HL-60 (cell line): ENCODE measurements around the gene VAV2.

Experiments used
- DNase-seq, 2 experiments: peaks; one replicate each; pipeline ENCODE4 v3.0.0-alpha.2; 2010 to 2020; ENCODE audit warnings: low read depth in 1 of 2, low spot score in 1 of 2
- H3K27ac ChIP-seq: fragments of 250-450 bp; sonication (Bioruptor Pico); replicated peaks from 2 replicates; pipeline ENCODE4 v1.5.1; 2020; ENCODE audit warnings: mild to moderate bottlenecking, moderate library complexity
- H3K27me3 ChIP-seq: fragments of 250-450 bp; sonication (Bioruptor Pico); 2 replicates; pipeline ENCODE4 v1.5.1; 2021; ENCODE audit warnings: mild to moderate bottlenecking, moderate library complexity; ENCODE audit not compliant: insufficient read depth, poor library complexity, severe bottlenecking
- H3K4me3 ChIP-seq: replicated peaks from 2 replicates; pipeline ENCODE4 v1.5.1; 2011; ENCODE audit warnings: mild to moderate bottlenecking, control low read depth, low read length; ENCODE audit not compliant: insufficient read depth
- GABPA ChIP-seq: IDR thresholded peaks from 2 replicates; pipeline ENCODE4 v1.6.1; 2012; ENCODE audit warnings: low read depth
- POLR2AphosphoS5 ChIP-seq: IDR thresholded peaks from 2 replicates; pipeline ENCODE4 v1.6.1; 2012; ENCODE audit warnings: low read depth
- REST ChIP-seq: IDR thresholded peaks from 2 replicates; pipeline ENCODE4 v1.6.1; 2012; ENCODE audit warnings: low read depth; ENCODE audit not compliant: insufficient replicate concordance
- SPI1 ChIP-seq: IDR thresholded peaks from 2 replicates; pipeline ENCODE4 v1.6.1; 2012; ENCODE audit warnings: low read depth, mild to moderate bottlenecking, borderline replicate concordance
- TF ChIP-seq, protein P1 (sequence below): IDR thresholded peaks from one replicate; pipeline ENCODE4 v1.5.1; 2011; ENCODE audit warnings: low read length, control low read depth, inconsistent platforms; ENCODE audit not compliant: insufficient read depth

VAV2 gene

DNA sequence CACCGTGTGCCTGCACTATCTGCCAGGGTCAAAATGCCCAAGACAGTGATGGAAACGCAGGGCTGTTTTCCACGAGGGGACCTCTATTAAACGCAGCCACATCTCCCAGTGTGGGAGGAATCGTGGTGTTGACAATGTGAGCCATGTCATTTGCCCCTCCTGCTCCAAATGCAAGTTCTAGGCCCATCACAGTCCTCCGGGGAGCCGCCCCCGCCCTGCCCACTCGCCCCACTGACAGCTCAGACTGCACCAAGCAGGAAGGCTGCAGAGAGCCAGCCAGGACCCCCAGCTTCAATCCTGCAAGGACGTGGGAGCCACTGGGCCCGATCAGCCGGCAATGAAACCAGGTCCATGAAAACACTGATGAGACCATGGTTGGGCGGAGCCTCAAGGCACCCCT, 85.9 kb downstream of the VAV2 start:
- H3K27me3 ChIP-seq = peaks cover 2% of the 10 kb centered on the region
- H3K4me3 ChIP-seq = no peak overlapping the region
- no peak overlapping the region for H3K27ac ChIP-seq
- TF ChIP-seq, protein P1, sequence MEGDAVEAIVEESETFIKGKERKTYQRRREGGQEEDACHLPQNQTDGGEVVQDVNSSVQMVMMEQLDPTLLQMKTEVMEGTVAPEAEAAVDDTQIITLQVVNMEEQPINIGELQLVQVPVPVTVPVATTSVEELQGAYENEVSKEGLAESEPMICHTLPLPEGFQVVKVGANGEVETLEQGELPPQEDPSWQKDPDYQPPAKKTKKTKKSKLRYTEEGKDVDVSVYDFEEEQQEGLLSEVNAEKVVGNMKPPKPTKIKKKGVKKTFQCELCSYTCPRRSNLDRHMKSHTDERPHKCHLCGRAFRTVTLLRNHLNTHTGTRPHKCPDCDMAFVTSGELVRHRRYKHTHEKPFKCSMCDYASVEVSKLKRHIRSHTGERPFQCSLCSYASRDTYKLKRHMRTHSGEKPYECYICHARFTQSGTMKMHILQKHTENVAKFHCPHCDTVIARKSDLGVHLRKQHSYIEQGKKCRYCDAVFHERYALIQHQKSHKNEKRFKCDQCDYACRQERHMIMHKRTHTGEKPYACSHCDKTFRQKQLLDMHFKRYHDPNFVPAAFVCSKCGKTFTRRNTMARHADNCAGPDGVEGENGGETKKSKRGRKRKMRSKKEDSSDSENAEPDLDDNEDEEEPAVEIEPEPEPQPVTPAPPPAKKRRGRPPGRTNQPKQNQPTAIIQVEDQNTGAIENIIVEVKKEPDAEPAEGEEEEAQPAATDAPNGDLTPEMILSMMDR = no peak
- no peak for TF ChIP-seq REST
- no peak for DNase-seq

- no peak overlapping the region for H3K4me3 ChIP-seq
- DNase-seq = no peak
- H3K27me3 ChIP-seq = peaks cover 2% of the 10 kb centered on the region
- no peak overlapping the region for H3K27ac ChIP-seq
- no peak for TF ChIP-seq SPI1
- no peak for TF ChIP-seq REST
- no peak for TF ChIP-seq POLR2AphosphoS5
- TF ChIP-seq GABPA = no peak
- TF ChIP-seq, protein P1 = no peak
These were observed 86.6 kb downstream of the VAV2 start for GRCh38 chr9:133905493-133905892.

- no peak for DNase-seq
- Histone ChIP-seq H3K4me3 (no peak overlapping the region), H3K27ac (no peak overlapping the region), H3K27me3 (peaks cover 2% of the 10 kb centered on the region)
- TF ChIP-seq SPI1 (no peak), POLR2AphosphoS5 (no peak), GABPA (no peak), REST (no peak)
- TF ChIP-seq, protein P1 = no peak
These were observed 87.6 kb downstream of the VAV2 start for GRCh38 chr9:133904346-133905090.
